Measurements from ENCODE around the gene OGFOD3. TPM values are rescaled to one million over a fixed set of nuclear protein-coding genes. Genes with fewer than 3 reads are reported as not detected.

Gene OGFOD3
- total RNA-seq, 1 donor from 2014 or later: 35.6 TPM

GRCh38 chr17:82353484-82353883 lies 64.9 kb downstream of the OGFOD3 start:
- TF ChIP-seq CTCF (conservative IDR thresholded peaks at IDR 0.05): no peak
- Mint-ChIP-seq H3K4me1 (peaks cover 3% of the 10 kb centered on the region), H3K9me3 (no peaks in the 10 kb centered on the region), H3K36me3 (ENCODE audit: low read depth) (no peaks in the 10 kb centered on the region), H3K27ac (ENCODE audit: unreplicated experiment) (no peak overlapping the region), H3K27me3 (ENCODE audit: low read depth) (peaks cover 5% of the 10 kb centered on the region), H3K4me3 (no peak overlapping the region)
- DNase-seq (ENCODE audit: low read depth, low spot score): no peak

- TF ChIP-seq CTCF (conservative IDR thresholded peaks at IDR 0.05): peak; percentile 98
- Mint-ChIP-seq H3K27me3 (ENCODE audit: low read depth) (peaks cover 5% of the 10 kb centered on the region), H3K4me1 (no peaks in the 10 kb centered on the region), H3K4me3 (no peak overlapping the region), H3K9me3 (no peaks in the 10 kb centered on the region), H3K36me3 (ENCODE audit: low read depth) (no peaks in the 10 kb centered on the region), H3K27ac (ENCODE audit: unreplicated experiment) (no peak overlapping the region)
- DNase-seq (ENCODE audit: low read depth, low spot score): peak; percentile 90
Observed at GRCh38 chr17:82351713-82352488, 66.5 kb downstream of the OGFOD3 start.

GRCh38 chr17:82351254-82351712 lies 67.1 kb downstream of the OGFOD3 start:
- Mint-ChIP-seq H3K27me3 (ENCODE audit: low read depth) (peaks cover 8% of the 10 kb centered on the region), H3K27ac (ENCODE audit: unreplicated experiment) (no peak overlapping the region), H3K4me3 (no peak overlapping the region), H3K9me3 (no peaks in the 10 kb centered on the region), H3K4me1 (no peaks in the 10 kb centered on the region), H3K36me3 (ENCODE audit: low read depth) (no peaks in the 10 kb centered on the region)
- no peak for TF ChIP-seq CTCF (conservative IDR thresholded peaks at IDR 0.05)
- no peak for DNase-seq (ENCODE audit: low read depth, low spot score)

- Mint-ChIP-seq H3K4me1 (no peaks in the 10 kb centered on the region), H3K9me3 (no peaks in the 10 kb centered on the region), H3K36me3 (ENCODE audit: low read depth) (no peaks in the 10 kb centered on the region), H3K4me3 (no peak overlapping the region), H3K27ac (ENCODE audit: unreplicated experiment) (no peak overlapping the region), H3K27me3 (ENCODE audit: low read depth) (peaks cover 8% of the 10 kb centered on the region)
- DNase-seq (ENCODE audit: low read depth, low spot score): no peak
- no peak for TF ChIP-seq CTCF (conservative IDR thresholded peaks at IDR 0.05)
Observed at GRCh38 chr17:82350182-82351030, 68.0 kb downstream of the OGFOD3 start.

GRCh38 chr17:82349287-82349701 lies 69.1 kb downstream of the OGFOD3 start:
- DNase-seq (ENCODE audit: low read depth, low spot score): no peak
- no peak overlapping the region for H3K27ac Mint-ChIP-seq (ENCODE audit: unreplicated experiment)
- no peak overlapping the region for H3K4me3 Mint-ChIP-seq
- no peaks in the 10 kb centered on the region for H3K36me3 Mint-ChIP-seq (ENCODE audit: low read depth)
- H3K27me3 Mint-ChIP-seq (ENCODE audit: low read depth): peaks cover 8% of the 10 kb centered on the region
- H3K9me3 Mint-ChIP-seq: no peaks in the 10 kb centered on the region
- no peak for TF ChIP-seq CTCF (conservative IDR thresholded peaks at IDR 0.05)
- peaks cover 5% of the 10 kb centered on the region for H3K4me1 Mint-ChIP-seq
